Esophagus squamous epithelium (tissue), 5 donors: Measurements from ENCODE around the gene ANKHD1. TPM values are rescaled to one million over a fixed set of nuclear protein-coding genes. Genes with fewer than 3 reads are reported as not detected.

Experiments used
- DNase-seq: peaks from one replicate; lab custom pipeline; 2025; lab: John Stamatoyannopoulos, UW
- H3K27ac ChIP-seq, 4 donors: fragments of 200-600 bp; sonication (generic); one replicate each; pipeline ENCODE4 v1.5.1; 2016 to 2019; ENCODE audit warnings: mild to moderate bottlenecking in 1 of 4
- H3K27me3 ChIP-seq, 4 donors: fragments of 200-600 bp; sonication (generic); 1 replicate in 3 of 4; 2 replicates in 1 of 4; pipeline versions ENCODE4 v1.5.1 to v1.6.0; 2017 to 2021; ENCODE audit warnings: antibody characterized with exemption in 1 of 4
- H3K36me3 ChIP-seq, 3 donors: fragments of 200-600 bp; sonication (generic); one replicate each; pipeline ENCODE4 v1.5.1; 2016 to 2019
- H3K4me1 ChIP-seq, 3 donors: fragments of 200-600 bp; sonication (generic); one replicate each; pipeline ENCODE4 v1.5.1; 2017 to 2019
- H3K4me3 ChIP-seq, 4 donors: fragments of 200-600 bp; sonication (generic); 1 replicate in 3 of 4; 2 replicates in 1 of 4; pipeline ENCODE4 v1.5.1; 2016 to 2019; ENCODE audit warnings: mild to moderate bottlenecking in 2 of 4, moderate library complexity in 1 of 4
- H3K9me3 ChIP-seq, 3 donors: fragments of 200-600 bp; sonication (generic); one replicate each; pipeline ENCODE4 v1.5.1; 2016 to 2019
- CTCF ChIP-seq, 6 experiments: fragments of 450-650 bp in 4 of 6; fragments of 200-600 bp in 2 of 6; sonication (generic) in 2 of 6; IDR thresholded peaks; one replicate each; pipeline ENCODE4 v1.5.1; 2016 to 2019; ENCODE audit warnings: antibody characterized with exemption in 6 of 6, mild to moderate bottlenecking in 4 of 6, moderate library complexity in 4 of 6
- POLR2A ChIP-seq, 4 donors: fragments of 450-650 bp; IDR thresholded peaks; one replicate each; pipeline ENCODE4 v1.6.1; 2017; ENCODE audit warnings: antibody characterized with exemption in 4 of 4, mild to moderate bottlenecking in 4 of 4, moderate library complexity in 3 of 4
- WGBS, 2 donors: methylation state at CpG; one replicate each; pipeline ENCODE4 v1.1.5; 2018; 5-methylcytosine and 5-hydroxymethylcytosine counted together
- intact Hi-C: fragments of 100-400 bp; cut with DNase I; formaldehyde crosslinking; loops from one replicate; pipeline ENCODE4 v1.15.0; 2022
- total RNA-seq, 4 donors: library from RNA; depleted of rRNA; stranded (reverse); fragments of >200 nt; gene quantifications; one replicate each; pipeline ENCODE4 v1.1.0, GENCODE V29; 2016
- donor health status: DM: yes; HTN: yes; CAD: no.

The ANKHD1 gene
- total RNA-seq, 4 donors from 2014 or later = 55.7 to 130 (median 87.2) TPM

DNA sequence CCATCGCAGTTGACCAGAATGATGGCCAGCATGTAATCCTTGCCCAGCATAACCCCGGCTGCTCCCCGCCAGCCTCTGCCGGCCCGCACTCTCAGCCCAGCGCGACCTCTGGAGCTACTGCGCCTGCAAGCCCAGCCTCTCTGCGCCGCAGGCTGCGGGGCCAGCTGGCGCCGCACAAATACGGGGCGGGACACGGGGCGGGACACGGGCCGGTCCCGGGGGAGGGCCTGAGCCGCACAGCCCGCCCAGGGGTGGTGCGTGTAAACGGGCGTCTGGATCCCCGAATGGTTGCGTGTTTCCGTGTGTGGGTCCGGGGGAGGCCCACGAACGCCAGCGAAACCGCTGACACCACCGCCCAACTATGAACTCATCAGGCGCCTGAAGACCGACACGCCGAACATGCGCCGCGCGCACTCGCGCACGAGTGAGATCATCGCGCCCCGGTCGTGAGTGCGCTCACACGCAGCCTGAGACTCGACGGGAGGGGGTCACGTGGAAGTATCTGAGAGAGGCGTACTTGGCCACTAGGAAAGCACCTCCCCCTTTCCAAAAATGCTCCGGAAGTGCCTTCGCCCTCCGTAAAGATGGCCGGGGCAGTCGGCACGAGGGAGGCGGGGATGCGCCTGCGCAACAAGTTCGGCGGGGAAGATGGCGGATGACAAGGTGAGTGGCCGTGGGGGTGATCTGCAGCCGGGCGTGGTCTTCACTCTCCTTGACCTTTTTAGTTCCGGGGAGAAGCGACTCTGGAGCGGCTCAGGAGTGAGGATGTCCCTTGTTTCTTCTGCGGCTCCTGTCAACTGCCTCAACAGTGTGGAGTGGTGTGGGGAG is 162.8 kb downstream of the ANKHD1 start, which contains the start of the genes APBB3 and SLC35A4:
Gene APBB3, minus strand, starts transcription at position 403 of the 828 bp plus-strand sequence. Its CDS starts 353 bp downstream, at position 50.
Gene SLC35A4, plus strand, starts transcription at position 633 of the 828 bp plus-strand sequence. CDS start 2,342 bp downstream, outside the sequence.
- intact Hi-C loops = loop anchor here (5.0 kb wide), 1 partner anchor 78 kb away; no protein-coding TSS in a partner anchor
- no peaks in the 10 kb centered on the region for H3K27me3 ChIP-seq
- peaks cover 16 to 72% (median 48%) of the 10 kb centered on the region in 3 donors for H3K4me1 ChIP-seq
- peak within 1 kb of the TSS; percentile 62 to 91 (median 78) for H3K4me3 ChIP-seq
- H3K36me3 ChIP-seq = peaks cover 8 to 63% (median 14%) of the 10 kb centered on the region in 3 donors
- no peaks in the 10 kb centered on the region for H3K9me3 ChIP-seq
- 0 to 1% methylated on average over 16 to 32 of the region's 74 CpGs for WGBS, 2 donors
- TF ChIP-seq POLR2A (IDR thresholded peaks at IDR 0.05) = peak in 3 of 4 donors; percentile 83 to 86 (median 84)
- TF ChIP-seq CTCF (IDR thresholded peaks at IDR 0.05) = peak in 1 of 6 experiments; percentile 19
- peak; percentile 95 for DNase-seq
- H3K27ac ChIP-seq = peak within 1 kb of the TSS; percentile 93 to 97 (median 94)

DNA sequence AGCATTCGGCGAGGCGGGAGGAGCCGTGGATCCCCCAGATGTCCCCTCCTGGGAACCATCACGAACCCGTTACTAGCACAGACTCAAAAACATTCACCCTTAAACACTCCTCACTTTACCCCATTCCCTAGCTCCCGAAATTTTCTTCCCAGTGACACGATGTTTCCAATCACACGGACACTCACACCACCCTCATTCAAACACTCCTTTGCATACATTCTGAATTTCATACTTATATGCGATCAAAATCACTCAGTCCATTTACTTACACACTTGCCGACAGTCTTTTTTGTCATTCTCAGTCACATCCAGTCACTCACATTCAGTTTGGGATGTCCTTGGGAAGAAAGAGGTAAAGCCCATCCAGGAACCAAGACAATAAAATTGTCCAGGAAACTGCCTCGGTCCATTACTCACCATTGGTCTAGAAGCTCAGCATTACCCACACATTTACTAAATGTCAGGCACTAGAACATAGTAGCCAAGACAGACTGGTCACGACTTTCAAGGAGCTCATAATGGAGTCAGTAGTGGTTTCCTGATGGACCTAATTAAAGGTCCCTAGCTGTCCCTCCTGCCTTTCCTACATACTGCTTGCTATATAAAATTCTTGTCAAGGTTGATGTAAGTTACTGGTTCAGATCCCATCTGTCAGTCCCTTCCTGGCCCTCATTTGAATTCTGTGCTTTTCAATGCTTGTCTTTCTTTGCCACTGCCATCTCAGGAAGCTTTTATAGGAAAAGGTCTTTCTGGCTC is 163.6 kb downstream of the ANKHD1 start:
- Histone ChIP-seq H3K27me3 (no peaks in the 10 kb centered on the region), H3K4me3 (peak overlapping the region; percentile 62 to 91 (median 78)), H3K4me1 (peaks cover 16 to 80% (median 48%) of the 10 kb centered on the region in 3 donors), H3K9me3 (no peaks in the 10 kb centered on the region), H3K36me3 (peaks cover 8 to 61% (median 14%) of the 10 kb centered on the region in 3 donors), H3K27ac (peak overlapping the region; percentile 93 to 97 (median 94))
- intact Hi-C loops = loop anchor here (5.0 kb wide), 1 partner anchor 77 kb away; no protein-coding TSS in a partner anchor
- WGBS, 2 donors = 2 to 4% methylated on average over 13 of the region's 13 CpGs
- DNase-seq = no peak
- TF ChIP-seq CTCF (IDR thresholded peaks at IDR 0.05) (no peak), POLR2A (IDR thresholded peaks at IDR 0.05) (no peak)

DNA sequence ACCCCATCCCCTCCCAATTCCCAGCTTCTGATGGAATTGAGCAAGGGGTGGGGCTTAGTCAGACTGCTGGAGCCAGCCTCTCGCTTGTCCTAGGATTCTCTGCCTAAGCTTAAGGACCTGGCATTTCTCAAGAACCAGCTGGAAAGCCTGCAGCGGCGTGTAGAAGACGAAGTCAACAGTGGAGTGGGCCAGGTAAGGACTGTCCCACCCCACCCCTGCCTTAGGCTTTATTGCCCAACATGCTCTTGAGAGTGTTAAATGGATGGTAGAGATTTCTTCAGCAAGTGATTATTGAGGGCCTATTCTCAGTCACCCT is 164.1 kb downstream of the ANKHD1 start:
- 18 to 23% methylated on average over 3 to 4 of the region's 4 CpGs for WGBS, 2 donors
- Histone ChIP-seq H3K27me3 (no peaks in the 10 kb centered on the region), H3K9me3 (no peaks in the 10 kb centered on the region), H3K27ac (peak overlapping the region; percentile 93 to 97 (median 94)), H3K4me3 (peak overlapping the region in 3 of 4 donors; percentile 73 to 91 (median 83)), H3K4me1 (peaks cover 16 to 85% (median 48%) of the 10 kb centered on the region in 3 donors), H3K36me3 (peaks cover 8 to 61% (median 14%) of the 10 kb centered on the region in 3 donors)
- DNase-seq = no peak
- TF ChIP-seq POLR2A (IDR thresholded peaks at IDR 0.05) = no peak
- TF ChIP-seq CTCF (IDR thresholded peaks at IDR 0.05) = no peak
- intact Hi-C loops = loop anchor here (5.0 kb wide), 1 partner anchor 77 kb away; no protein-coding TSS in a partner anchor

DNA sequence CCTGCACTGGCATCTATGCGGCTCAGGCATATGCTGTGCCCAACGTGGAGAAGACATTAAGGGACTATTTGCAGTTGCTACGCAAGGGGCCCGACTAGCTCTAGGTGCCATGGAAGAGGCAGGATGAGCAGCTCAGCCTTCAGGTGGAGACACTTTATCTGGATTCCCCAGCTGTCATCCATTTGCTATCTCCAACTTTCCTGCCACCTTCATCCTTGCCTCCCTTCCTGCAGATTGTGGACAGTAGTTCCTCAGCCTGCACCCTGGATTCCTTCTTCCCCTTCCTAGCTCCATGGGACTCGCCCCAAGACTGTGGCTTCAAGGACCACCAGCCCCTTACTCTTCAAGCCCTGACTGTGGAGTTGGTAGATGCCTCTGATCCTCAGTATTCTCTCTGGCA is 165.0 kb downstream of the ANKHD1 start:
- 84 to 100% methylated on average over 3 to 5 of the region's 5 CpGs for WGBS, 2 donors
- TF ChIP-seq POLR2A (IDR thresholded peaks at IDR 0.05) (no peak), CTCF (IDR thresholded peaks at IDR 0.05) (no peak)
- peak overlapping the region in 1 of 4 donors; percentile 97 for H3K27ac ChIP-seq
- H3K4me1 ChIP-seq = peaks cover 16 to 91% (median 51%) of the 10 kb centered on the region in 3 donors
- no peak overlapping the region for H3K4me3 ChIP-seq
- H3K27me3 ChIP-seq = no peaks in the 10 kb centered on the region
- intact Hi-C loops = loop anchor here (5.0 kb wide), 1 partner anchor 76 kb away; no protein-coding TSS in a partner anchor
- DNase-seq = no peak
- no peaks in the 10 kb centered on the region for H3K9me3 ChIP-seq
- peaks cover 8 to 53% (median 14%) of the 10 kb centered on the region in 3 donors for H3K36me3 ChIP-seq
